Stimulated activated CD8-positive, alpha-beta memory T cell treated with anti-CD3 and anti-CD28 coated beads, Interleukin-7, amount 100 ng/mL, for 24 hours (primary cell): ENCODE measurements around the gene KCNMA1.
A peak's percentile ranks its signal among the peaks of the same experiment; 100 is the strongest.

Source experiments
- DNase-seq: peaks from one replicate; pipeline ENCODE4 v3.0.0-alpha.2; 2020; ENCODE audit warnings: low read depth

Gene KCNMA1

DNA sequence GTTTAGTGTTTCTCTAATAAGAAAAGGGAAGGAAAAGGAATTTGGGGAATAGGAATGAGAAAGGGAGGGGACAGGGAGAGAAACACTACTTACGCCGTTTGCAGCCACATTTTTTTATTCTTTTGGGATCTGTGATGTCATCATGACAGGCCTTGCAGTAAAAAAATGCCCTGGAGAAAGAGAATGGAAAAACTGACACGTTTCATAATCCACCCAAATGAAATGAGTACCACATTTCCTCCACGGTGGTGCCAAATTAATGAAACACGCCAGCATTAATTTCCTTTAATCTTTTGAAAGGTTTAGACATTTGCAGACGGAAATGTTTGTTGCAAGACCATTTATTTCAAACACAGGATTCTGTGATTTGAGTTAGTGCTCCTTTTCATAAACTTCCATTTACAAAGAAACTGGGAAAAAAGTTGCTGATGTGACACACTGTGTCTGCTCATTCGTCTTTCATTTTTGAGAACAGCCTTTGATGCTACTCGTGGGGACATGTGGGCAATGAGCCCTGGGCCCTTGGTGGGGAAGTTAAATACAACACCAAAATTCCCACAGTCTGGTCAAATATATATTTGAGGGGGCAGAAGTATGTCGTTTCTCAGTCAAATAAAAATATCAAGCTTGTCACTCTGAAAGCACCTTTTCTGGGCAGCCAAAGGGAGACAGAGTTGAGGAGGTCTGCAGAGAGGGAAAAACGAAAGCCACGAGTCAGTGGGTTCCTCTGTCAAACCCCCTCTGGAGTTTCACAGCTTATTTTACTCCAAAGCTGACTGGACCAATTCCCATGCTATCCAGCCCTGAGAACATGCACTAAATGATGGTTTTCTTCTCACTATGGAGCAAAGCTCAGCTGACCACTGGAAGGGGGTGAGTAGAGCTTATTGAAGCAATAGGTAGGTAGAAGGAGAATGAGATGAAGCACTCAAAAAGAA is 625.5 kb downstream of the KCNMA1 start:
- no peak for DNase-seq

DNA sequence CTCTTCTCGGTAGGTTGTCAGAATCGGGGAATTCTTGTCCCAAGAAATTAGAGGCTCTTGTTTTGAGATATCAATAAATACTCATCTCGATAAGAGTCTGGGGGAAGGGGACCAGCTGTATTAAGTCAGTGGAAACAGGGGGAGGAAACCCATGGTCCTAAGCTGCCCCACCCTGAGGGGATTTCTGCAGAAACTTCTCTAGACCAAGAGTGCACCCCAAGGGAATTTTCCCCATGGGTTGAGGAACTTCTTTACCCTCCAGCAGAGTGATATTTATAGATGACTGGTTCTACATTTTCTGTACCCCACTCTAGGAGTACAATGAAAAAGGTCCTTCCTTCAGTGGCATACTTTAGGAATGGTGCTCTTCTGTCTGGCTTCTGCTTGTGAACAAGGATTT is 627.2 kb downstream of the KCNMA1 start:
- no peak for DNase-seq

DNA sequence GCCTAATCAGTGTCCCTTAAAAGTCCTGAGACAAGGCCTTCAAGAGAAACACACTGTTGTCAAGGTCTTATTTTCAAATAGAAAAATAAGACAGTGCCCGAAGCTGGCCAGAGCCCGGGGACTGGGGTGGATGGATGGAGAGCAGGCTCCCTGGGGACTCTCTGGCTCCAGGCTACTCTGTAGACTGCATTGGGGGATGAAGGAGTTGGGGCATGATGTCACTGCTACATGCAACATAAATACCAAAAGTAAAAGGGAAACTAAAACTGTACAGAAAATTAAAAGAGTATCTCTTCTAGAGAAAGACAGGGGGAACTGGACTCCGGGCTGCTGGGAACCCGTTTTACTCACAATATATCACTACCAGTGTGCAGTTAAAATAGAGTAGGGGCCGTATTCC is 629.8 kb downstream of the KCNMA1 start:
- no peak for DNase-seq

DNA sequence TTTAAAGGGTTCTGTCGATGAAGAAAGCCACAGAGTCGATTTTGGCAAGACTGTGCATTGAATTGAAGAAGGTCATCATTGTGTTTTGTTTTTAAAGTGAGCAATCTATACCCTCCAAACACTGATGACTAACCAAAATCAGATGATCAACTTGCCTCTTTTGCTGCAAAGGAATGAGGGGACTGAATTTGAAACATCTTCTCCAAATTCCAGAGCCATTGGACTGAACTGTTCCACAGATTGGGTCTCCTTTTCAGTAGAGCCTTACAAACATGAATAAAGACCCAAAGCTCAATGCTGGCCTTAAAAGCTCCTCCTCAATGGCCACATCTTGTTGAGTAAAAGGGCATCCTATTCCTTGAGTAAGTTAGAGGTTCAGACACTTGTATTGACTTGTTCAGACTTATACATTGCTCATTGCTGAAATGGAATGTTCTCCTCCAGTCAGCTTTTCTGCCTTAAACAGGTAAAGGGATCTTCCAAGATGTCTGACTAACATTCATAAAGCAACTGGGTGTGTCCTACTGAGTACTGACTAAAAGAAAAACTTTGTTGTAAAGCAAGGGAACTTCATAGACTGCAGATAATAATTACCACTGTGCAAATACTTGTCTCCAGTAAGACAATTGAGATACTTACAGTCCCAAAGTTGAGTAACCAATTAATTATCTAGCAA is 630.6 kb downstream of the KCNMA1 start:
- DNase-seq, result no peak

DNA sequence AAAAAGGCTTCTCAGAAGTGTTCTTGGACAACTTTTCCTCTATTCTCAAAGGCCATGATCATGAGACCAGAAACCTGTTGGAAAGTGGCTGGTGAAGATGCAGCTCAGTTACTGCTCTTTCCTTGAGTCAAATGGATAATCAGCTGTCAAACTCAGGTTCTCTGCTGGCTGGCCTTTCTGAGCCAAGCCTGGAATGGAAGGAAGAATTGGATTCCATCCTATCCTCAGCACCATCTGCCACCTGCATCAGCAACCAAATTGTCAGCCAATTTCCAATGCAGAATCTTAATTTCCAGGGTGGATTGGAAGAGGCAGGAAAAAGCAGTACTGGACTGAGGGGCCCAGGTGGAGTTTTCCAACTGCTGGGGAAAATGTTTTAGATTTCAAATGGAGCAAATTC is 631.7 kb downstream of the KCNMA1 start:
- DNase-seq, result no peak

DNA sequence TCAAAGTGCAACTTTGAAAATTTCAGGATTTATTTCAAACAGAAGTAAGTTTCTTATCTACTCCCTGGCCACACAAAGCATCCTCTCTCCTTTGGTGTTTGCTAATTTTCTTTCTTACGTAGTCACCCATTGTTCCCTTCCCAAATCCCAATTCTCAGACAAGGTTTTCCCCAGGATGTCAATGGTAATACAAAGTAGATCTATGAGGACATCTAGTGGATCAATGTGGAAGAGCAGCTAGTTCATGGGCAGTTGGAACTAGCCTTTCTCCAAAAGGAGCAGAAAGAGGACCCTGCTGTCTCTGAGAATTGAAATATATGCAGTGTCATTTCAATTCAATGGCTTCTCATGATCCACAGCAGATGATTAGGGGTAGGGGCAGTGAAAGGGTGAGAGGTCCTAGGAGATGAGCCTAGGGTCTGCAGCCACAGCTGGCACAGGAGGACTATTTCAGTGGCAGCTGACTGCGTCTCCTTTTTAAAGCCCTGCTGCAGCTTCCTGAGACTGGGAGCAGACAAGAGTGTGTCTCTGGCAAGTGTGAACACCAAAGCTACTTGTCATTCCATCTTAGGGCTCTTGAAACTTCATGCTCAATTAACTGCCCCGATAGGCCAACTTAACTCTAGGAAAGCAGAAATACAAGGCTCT is 632.6 kb downstream of the KCNMA1 start:
- DNase-seq, result no peak

DNA sequence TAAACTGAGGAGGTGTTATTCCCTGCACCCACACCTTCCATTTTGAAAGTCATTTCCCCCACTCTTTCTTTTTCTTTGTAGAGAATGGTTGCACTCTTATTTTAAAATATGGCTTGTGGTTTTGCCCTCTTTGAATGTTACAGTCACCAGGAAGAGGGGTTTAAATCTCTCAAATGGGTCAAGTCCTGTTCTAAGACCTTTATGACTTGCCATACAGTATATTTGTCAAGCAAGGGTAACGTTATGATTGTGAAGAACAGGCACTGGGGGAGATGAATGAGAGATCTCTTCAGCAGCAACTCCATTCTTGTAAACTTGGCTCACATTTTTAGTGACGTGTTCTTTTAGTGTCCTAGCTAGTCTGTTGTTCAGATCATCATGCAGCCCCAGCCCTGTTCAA is 634.7 kb downstream of the KCNMA1 start:
- DNase-seq, result no peak

DNA sequence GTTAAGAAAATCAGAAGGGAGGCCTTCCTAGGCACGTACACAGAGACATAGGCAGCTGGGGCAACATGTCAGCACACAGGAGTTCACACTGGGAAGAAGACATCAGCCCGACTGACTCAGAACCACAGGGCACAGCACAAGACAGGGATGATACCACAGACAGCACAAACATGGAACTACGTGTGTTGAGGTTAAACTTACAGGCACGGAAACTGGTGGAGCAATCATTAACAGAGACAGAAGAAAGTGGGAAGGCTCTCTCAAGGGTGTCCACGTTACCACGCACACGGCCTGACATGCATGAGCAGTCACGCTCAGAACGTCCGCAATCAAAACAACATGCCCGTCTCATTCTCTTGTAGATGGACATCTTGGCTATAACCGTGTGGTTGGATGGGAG is 636.4 kb downstream of the KCNMA1 start:
- DNase-seq, result no peak

DNA sequence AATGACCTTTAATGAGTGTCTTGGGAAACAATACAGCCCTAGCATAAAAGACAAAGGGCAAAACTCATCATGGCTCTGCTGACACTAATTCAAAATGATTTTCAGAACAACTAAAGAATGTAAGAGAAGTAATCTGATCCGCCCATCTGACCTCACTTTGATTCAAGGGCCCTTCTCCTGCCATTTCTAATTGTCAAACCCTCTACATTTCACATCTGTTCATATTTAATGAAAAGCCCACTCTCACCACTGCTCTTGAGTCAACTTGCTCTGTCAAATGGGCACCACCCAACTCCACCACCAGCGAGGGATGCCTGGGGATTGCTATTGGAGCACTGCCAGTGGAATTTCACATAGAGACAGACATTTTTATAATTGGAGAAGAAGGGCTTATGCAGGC is 639.2 kb downstream of the KCNMA1 start:
- DNase-seq, result no peak

DNA sequence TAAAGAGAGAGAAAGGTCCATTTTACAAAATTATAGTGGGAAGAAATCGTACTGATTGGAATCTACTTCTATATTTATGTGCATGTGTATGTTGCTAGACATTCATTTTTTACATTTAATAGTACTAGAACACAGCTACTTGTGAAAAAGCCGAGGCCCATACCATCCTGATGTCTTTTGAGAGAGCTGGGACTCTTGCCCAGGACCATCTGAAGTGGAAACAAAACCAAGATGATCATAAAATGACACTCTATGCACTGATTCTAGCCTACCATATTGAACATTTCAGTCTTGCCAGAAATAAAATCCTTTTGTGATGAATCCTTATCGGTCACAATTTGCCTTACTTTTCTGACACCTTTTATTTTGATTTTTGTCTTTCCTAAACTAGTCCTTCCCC is 640.0 kb downstream of the KCNMA1 start:
- DNase-seq, result no peak

DNA sequence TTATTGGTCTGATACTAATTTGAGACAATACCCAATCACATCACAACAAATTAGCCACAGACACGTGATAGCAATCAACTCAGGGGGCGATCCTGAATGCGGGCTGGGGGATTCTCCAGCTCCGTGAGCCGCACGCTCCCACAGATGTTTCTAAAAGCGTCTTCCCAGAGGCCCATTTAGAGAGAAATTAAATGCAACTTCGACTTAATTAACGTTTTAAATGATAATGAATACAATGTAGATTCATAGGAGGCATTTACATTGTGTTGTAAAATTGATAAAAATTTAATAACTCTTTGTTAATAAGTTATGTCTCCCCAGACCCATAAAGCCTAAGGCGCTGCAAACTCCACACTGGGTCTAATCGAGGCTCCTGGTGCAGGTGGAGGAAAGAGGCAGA is 642.6 kb downstream of the KCNMA1 start:
- no peak for DNase-seq

DNA sequence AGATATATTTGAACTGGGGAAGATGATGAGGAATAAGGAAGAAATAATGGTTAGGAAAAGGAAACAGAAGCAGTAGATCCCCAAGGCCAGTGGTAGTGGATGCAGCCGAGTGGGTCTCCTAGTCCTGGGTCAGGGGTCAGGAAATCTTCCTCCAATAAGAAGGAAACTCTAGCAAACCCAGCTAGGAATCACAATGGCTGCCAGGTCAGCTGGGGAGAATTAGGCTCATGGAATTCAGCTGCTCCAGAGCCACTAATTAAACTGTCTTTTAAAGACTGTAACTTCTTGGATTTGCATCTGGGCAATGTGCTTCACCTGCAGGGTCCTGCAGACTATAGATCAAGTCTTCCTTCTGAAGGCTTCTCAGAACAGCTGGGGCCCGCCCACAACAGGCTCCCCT is 644.4 kb downstream of the KCNMA1 start:
- DNase-seq, result no peak

DNA sequence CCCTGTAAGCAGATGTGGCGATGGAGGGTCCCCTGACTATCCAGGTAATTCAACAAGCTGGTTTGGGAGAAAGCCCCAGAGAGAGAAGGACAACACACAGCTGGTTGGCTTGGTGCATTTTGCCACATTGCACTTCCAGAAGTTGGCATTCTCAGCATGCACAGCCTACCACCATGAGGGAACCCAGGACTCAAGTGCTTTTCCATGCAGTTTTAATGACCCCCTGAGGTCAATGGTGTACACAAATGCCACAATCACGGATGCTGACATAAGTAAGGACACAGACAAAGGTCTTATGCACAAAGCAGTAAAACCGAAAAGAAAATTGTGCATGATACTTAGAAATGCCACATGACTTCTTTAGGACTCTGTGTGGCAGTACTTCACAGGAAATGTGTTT is 645.1 kb downstream of the KCNMA1 start:
- DNase-seq, result no peak

DNA sequence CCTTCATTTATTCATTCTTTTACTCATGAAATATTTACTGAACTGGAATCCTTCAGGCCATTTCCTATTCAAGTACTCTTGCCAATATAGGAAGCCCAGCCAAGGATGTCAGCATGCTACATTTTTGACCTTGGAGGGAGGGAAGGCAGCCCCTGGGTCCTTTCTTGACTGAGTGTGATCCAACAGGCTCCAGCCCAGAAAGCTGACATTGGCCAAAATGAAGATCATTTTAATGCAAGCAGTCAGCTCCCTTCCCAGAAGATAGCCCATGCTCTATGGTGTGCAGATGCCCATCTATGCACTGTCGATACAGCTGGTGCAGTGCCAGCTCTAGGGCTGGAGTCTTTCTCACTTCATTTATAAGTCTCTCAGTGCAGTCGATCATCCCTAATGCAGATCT is 646.0 kb downstream of the KCNMA1 start:
- DNase-seq, result no peak

DNA sequence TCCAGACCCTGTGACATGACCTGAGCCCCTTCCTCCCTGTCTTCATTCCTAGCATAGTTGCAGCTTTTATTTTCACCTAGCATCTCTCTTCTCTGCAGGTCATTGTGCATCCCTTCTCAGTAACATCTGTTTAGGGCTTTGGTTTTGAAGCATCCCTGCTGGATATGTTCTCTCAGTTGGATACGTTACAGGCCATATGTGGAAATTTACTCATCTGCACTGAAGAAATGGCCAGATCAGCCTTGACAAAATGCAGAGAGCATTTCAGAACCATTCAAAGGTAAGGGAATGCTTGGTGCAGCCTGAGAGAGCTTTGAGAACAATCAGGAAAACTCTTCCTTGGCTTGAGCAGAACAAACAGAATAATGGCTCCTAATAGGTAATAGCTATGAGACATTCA is 647.0 kb downstream of the KCNMA1 start:
- DNase-seq, result no peak

DNA sequence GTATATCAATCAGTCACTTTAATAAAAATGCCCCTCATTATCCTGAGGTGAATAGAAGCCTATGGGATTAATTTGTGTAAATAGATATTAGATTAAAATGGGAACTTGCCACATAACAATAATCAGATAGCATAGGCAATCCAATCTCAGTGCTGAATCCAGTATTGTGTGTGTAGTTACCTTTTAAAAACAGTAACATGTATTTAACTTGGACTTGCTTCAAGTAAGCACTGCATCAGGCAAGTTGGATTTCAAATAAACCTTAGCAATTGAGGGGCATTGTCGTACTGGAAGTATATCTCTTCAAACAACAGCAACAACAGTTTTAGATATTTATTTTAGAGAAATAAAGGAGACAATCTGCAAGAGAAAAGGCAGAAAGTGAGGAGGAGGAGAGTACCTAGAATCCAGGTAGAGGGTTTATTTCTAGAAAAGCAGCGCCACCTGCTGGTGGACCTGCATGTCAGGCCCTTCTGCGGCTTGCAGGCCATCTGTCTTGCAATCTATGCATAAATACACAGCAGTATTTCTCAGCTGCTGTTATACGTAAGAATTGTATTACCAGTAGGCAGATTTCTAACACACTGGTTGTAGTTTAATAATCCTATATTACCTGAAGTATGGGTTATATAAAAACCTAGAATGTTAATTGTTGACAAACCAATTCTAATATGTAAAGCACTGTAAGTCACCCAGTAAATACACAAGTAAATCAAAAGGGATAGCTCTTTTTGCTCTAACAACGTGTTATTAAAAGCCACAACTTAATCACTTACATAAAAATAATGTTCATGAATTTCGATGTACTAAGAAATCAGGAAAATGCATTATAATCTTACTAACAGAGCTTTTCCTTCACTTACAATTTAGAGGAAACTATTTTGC is 652.8 kb downstream of the KCNMA1 start:
- DNase-seq, result peak; percentile 21

DNA sequence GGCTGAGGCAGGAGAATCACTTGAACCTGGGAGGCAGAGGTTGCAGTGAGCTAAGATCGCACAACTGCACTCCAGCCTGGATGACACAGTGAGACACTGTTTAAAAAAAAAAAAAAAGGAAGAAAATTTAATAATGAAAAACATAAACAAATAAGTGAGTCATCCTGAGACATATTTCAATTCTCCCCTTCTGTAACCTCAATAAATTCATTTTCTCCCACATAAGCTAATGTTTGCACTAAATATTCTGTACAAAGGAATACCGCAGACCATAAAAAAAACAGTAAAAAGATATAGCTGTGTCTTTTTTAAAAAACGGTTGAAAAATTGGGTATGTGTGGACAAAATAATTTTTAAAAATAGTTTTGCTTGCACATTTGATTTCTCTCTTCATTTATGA is 654.0 kb downstream of the KCNMA1 start:
- DNase-seq, result no peak

DNA sequence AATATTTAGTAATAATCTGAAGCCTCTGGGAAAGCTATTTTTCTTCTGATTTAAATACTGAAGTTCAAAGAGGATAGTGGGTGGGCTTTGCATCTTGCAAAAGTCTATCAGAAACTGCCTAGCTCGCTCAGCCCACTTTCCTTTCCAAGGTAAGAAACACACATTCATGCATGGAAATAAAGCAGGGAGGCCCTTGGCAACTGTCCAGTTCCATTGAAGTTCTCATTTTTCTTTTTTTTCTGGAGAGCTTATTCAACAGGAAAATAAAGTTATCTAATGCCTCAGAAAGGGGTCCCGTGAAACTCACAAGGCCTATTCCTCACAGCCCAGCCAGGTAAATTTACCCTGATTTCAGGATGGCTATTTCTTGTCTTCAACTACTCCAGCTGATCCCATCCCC is 654.9 kb downstream of the KCNMA1 start:
- DNase-seq, result no peak

DNA sequence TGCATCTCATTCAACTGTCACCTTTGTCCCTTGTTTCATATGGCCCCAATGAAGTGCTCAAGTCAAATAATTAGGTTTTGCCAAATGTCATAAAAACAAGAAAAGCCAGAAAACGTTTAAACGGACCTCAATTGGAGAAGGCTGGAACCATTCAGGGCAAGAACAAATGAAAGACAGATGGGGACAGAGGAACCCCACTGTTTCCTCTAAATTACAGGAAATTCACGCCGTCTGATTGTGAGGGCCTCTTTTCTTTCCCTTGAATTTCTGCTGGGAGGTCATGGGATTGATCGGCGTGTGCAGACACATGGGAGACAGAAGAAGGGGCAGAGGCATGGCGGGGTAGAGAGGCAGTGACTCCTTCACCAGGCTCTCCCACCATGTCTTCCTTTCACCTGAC is 656.4 kb downstream of the KCNMA1 start:
- no peak for DNase-seq

DNA sequence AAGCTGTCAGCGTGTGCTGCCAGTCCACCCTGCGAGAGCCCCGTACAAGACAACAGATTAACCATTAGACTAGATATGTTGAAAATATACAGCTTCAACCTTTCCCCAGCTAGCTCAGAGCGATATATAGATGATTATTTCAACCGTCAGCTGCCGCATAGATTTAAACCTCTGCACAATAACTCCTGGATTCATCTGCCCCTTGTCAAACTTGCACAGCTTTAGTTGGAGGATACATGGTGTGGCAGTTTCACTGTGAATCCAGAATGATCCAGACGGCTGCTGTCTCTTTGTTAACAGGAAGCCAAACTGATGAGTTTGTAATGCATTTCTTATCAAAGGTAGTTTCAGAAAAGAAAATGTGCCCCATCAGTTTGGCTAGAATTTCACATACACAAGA is 659.7 kb downstream of the KCNMA1 start:
- no peak for DNase-seq

DNA sequence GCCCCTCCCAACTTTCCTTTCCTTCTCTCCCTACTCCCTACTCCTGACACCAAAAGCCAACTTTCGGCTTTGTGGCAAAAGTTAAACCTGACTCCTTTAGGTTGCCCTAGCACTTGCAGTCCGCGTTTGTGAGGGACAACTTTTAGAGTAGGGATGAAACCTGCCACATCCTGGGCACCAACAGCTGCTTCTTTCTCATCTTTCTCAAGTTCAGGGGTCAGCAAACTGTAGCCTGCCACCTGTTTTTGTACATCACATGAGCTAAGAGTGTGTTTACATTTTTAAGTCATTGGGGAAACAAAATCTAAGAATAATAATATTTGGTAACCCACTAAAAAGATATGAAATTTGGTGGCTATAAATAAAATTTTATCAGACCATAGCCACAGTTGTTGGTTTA is 660.6 kb downstream of the KCNMA1 start:
- DNase-seq, result no peak

DNA sequence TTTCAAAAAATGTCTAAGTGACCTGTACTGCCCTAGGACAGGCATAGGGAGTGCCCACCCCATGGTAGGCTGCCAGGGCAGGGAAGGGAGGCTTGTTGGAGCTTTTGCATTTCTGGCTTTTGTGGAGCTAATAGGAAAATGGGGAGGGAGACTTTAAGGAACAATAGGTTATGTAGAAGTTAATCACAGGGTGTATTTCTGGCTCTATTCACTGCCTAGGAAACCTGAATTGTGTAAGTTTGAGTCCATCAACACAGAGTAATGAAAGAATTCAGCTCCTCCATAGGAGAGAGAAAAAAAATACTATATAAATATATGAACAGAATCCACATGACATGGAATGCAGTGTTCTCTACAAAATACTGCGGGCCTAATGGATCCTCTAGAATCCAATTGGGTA is 661.5 kb downstream of the KCNMA1 start:
- DNase-seq, result no peak
